ENCODE measurements around the gene PHACTR3. TPM values are rescaled to one million over a fixed set of nuclear protein-coding genes. Genes with fewer than 3 reads are reported as not detected.

The PHACTR3 gene
- total RNA-seq, 1 experiment from 2014 or later: 0.11 TPM

DNA sequence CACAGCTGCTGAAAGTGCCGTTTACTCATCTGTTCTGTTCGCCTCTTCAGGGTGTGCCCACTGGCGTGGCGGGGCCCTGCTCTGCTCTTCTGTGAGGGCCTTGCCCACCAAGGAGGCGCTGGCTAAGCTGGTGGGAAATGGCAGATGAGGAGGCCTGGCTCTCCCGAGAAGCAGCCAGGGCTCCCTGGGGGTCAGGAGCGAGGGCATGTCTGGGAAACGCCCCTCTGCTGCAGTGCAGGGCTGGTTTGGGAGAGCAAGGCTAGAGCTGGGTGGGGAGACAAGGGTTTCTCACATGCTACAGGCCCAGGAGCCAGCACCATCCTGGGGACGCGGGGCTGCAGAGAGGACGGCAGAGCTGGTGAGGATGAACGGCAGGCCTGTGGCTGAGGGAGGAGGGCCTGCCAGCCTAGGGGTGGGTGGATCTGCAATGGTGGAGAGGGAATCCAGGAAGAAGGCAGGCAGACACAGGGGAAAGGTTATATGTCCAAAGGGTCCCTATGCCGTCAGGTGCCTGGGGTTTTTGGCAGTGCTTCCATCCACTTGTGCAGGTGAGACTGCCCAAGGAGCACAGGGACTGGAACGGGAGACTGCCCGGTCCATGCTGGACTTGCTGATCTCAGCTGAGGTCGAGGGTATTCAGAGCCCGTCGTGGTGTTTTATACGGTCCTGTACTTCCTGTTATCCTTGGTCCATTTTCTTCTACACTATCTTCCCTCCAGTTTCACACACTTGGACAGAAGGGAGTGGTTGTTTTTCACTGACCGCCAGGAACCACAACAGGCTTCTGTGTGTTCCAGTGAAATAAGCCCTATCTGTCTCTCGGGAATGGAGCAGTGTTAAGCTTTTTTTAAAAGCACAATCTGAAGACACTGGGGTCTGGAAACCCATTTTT lies 209.9 kb downstream of the PHACTR3 start:
- Mint-ChIP-seq H3K27me3 (ENCODE audit: insufficient read depth, unreplicated experiment) (peaks cover 9% of the 10 kb centered on the region), H3K4me1 (ENCODE audit: low read depth, unreplicated experiment) (no peaks in the 10 kb centered on the region), H3K27ac (ENCODE audit: unreplicated experiment) (no peak overlapping the region), H3K36me3 (ENCODE audit: insufficient read depth, unreplicated experiment) (no peaks in the 10 kb centered on the region), H3K4me3 (ENCODE audit: unreplicated experiment) (no peak overlapping the region), H3K9me3 (ENCODE audit: unreplicated experiment) (no peaks in the 10 kb centered on the region)
- intact Hi-C loops (cut with micrococcal nuclease; ENCODE audit: unreplicated experiment): no loop called here
- Histone ChIP-seq H3K27me3 (replicated peaks; ENCODE audit: control insufficient read depth, insufficient read depth, low read length) (peaks cover 2% of the 10 kb centered on the region; the same call in 1 of the 2 replicates), H3K4me1 (no peaks in the 10 kb centered on the region), H3K9me3 (no peaks in the 10 kb centered on the region), H3K4me3 (ENCODE audit: low read depth, low read length) (no peak overlapping the region), H3K36me3 (ENCODE audit: control insufficient read depth, insufficient read depth, low read length) (no peaks in the 10 kb centered on the region)
- ChIA-PET POLR2A (no interaction called here), CTCF (no interaction called here)
- TF ChIP-seq, protein P1, sequence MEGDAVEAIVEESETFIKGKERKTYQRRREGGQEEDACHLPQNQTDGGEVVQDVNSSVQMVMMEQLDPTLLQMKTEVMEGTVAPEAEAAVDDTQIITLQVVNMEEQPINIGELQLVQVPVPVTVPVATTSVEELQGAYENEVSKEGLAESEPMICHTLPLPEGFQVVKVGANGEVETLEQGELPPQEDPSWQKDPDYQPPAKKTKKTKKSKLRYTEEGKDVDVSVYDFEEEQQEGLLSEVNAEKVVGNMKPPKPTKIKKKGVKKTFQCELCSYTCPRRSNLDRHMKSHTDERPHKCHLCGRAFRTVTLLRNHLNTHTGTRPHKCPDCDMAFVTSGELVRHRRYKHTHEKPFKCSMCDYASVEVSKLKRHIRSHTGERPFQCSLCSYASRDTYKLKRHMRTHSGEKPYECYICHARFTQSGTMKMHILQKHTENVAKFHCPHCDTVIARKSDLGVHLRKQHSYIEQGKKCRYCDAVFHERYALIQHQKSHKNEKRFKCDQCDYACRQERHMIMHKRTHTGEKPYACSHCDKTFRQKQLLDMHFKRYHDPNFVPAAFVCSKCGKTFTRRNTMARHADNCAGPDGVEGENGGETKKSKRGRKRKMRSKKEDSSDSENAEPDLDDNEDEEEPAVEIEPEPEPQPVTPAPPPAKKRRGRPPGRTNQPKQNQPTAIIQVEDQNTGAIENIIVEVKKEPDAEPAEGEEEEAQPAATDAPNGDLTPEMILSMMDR (IDR thresholded peaks at IDR 0.05; ENCODE audit: insufficient read depth in 1 of 2, low read depth in 1 of 2, low read length in 1 of 2, severe bottlenecking in 1 of 2, unreplicated experiment in 1 of 2): no peak
- no TSS peak for BruUV-seq (replicated peaks)
- DNase-seq: no peak

DNA sequence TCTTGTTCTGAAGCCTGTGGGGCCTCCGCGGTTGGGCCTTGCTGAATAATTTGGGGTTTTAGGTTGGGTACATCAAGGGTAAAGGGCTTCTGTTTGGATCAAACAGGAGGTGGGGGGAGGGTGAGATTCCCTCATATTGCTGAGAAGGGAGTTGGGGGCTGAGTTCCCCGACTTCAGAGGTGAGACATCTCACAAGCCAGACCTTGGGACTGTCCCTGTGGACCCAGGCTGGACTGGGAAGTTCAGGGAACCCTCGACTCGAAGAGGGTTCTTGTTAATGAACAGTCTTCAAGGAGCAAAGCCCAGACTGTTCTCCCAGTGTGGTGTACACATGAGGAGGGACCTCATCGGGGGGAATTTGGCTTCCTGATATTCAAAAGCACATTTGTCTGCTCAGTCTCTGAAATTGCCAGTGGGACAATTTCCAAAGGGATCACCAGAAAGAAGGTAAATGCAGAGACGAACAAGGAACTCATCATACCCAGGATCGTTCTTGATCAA lies 210.6 kb downstream of the PHACTR3 start:
- no peaks in the 10 kb centered on the region for H3K4me1 ChIP-seq
- TF ChIP-seq, protein P1 (IDR thresholded peaks at IDR 0.05; ENCODE audit: insufficient read depth in 1 of 2, low read depth in 1 of 2, low read length in 1 of 2, severe bottlenecking in 1 of 2, unreplicated experiment in 1 of 2): no peak
- peaks cover 9% of the 10 kb centered on the region for H3K27me3 Mint-ChIP-seq (ENCODE audit: insufficient read depth, unreplicated experiment)
- no peaks in the 10 kb centered on the region for H3K4me1 Mint-ChIP-seq (ENCODE audit: low read depth, unreplicated experiment)
- CTCF ChIA-PET: interaction anchor here (0.6 kb wide), 1 partner anchor 452 kb away, joined by 5 read pairs; no protein-coding TSS in a partner anchor
- no peak overlapping the region for H3K4me3 ChIP-seq (ENCODE audit: low read depth, low read length)
- H3K36me3 ChIP-seq (ENCODE audit: control insufficient read depth, insufficient read depth, low read length): no peaks in the 10 kb centered on the region
- no peak overlapping the region for H3K4me3 Mint-ChIP-seq (ENCODE audit: unreplicated experiment)
- no peaks in the 10 kb centered on the region for H3K9me3 ChIP-seq
- no peak for DNase-seq
- no peaks in the 10 kb centered on the region for H3K9me3 Mint-ChIP-seq (ENCODE audit: unreplicated experiment)
- intact Hi-C loops (cut with micrococcal nuclease; ENCODE audit: unreplicated experiment): no loop called here
- peaks cover 2% of the 10 kb centered on the region; the same call in 1 of the 2 replicates for H3K27me3 ChIP-seq (replicated peaks; ENCODE audit: control insufficient read depth, insufficient read depth, low read length)
- no peak overlapping the region for H3K27ac Mint-ChIP-seq (ENCODE audit: unreplicated experiment)
- POLR2A ChIA-PET: no interaction called here
- no peaks in the 10 kb centered on the region for H3K36me3 Mint-ChIP-seq (ENCODE audit: insufficient read depth, unreplicated experiment)
- BruUV-seq (replicated peaks): no TSS peak

- no peak overlapping the region for H3K4me3 ChIP-seq (ENCODE audit: low read depth, low read length)
- intact Hi-C loops (cut with micrococcal nuclease; ENCODE audit: unreplicated experiment): no loop called here
- DNase-seq: no peak
- H3K4me1 ChIP-seq: no peaks in the 10 kb centered on the region
- POLR2A ChIA-PET: no interaction called here
- BruUV-seq (replicated peaks): no TSS peak
- Mint-ChIP-seq H3K4me1 (ENCODE audit: low read depth, unreplicated experiment) (no peaks in the 10 kb centered on the region), H3K9me3 (ENCODE audit: unreplicated experiment) (no peaks in the 10 kb centered on the region), H3K36me3 (ENCODE audit: insufficient read depth, unreplicated experiment) (no peaks in the 10 kb centered on the region), H3K4me3 (ENCODE audit: unreplicated experiment) (no peak overlapping the region), H3K27me3 (ENCODE audit: insufficient read depth, unreplicated experiment) (peaks cover 9% of the 10 kb centered on the region), H3K27ac (ENCODE audit: unreplicated experiment) (no peak overlapping the region)
- H3K27me3 ChIP-seq (replicated peaks; ENCODE audit: control insufficient read depth, insufficient read depth, low read length): no peaks in the 10 kb centered on the region
- CTCF ChIA-PET: no interaction called here
- no peaks in the 10 kb centered on the region for H3K36me3 ChIP-seq (ENCODE audit: control insufficient read depth, insufficient read depth, low read length)
- TF ChIP-seq, protein P1 (IDR thresholded peaks at IDR 0.05; ENCODE audit: insufficient read depth in 1 of 2, low read depth in 1 of 2, low read length in 1 of 2, severe bottlenecking in 1 of 2, unreplicated experiment in 1 of 2): no peak
- H3K9me3 ChIP-seq: no peaks in the 10 kb centered on the region
Measured at GRCh38 chr20:59816146-59816738, 211.9 kb downstream of the PHACTR3 start.
